B cell (primary cell): Measurements from ENCODE around the gene HMCN1. TPM values are rescaled to one million over a fixed set of nuclear protein-coding genes. Genes with fewer than 3 reads are reported as not detected.

Experiments
- ATAC-seq: fragments of 200-7000 bp; cut with Tn5 transposase; one replicate; pipeline ENCODE4 v1.10.0; 2021; ENCODE audit warnings: low read depth, mild to moderate bottlenecking, moderate number of reproducible peaks, moderate library complexity
- CTCF ChIA-PET: fragments of 350-600 bp; sonication (Branson Sonifier 250); formaldehyde crosslinking; loops from one replicate; lab custom pipeline; 2021; ENCODE audit warnings: antibody characterized with exemption, inconsistent platforms; lab: Charles Lee
- POLR2A ChIA-PET: fragments of 350-600 bp; sonication (Branson Sonifier 250); formaldehyde crosslinking; loops from one replicate; lab custom pipeline; 2021; ENCODE audit warnings: antibody characterized with exemption; lab: Charles Lee
- DNase-seq: peaks from one replicate; pipeline ENCODE4 v3.0.0; 2013
- H2AFZ ChIP-seq: 2 replicates; pipeline ENCODE4 v1.6.1; 2012; ENCODE audit warnings: mild to moderate bottlenecking, low read depth, low read length; ENCODE audit not compliant: insufficient read depth, poor library complexity, severe bottlenecking
- H3K27ac ChIP-seq, 2 donors: 1 replicate in 1 of 2; 2 replicates in 1 of 2; pipeline ENCODE4 v1.5.1; 2012 to 2013; ENCODE audit warnings: low read length in 2 of 2, mild to moderate bottlenecking in 2 of 2, moderate library complexity in 1 of 2
- H3K27me3 ChIP-seq, 4 experiments: fragments of 200-600 bp in 1 of 4; sonication (generic) in 1 of 4; replicated peaks in 1 of 4; 1 replicate in 2 of 4; 2 replicates in 2 of 4; pipeline versions ENCODE4 v1.6.1 to v1.7.0; 2013 to 2016; ENCODE audit warnings: low read length in 3 of 4, mild to moderate bottlenecking in 2 of 4, mixed read lengths in 1 of 4, moderate library complexity in 1 of 4; ENCODE audit not compliant: insufficient read depth in 4 of 4, control insufficient read depth in 3 of 4; ENCODE audit errors: control extremely low read depth in 1 of 4
- H3K36me3 ChIP-seq, 2 experiments: replicated peaks in 1 of 2; 1 replicate in 1 of 2; 2 replicates in 1 of 2; pipeline versions ENCODE4 v1.6.1 to v1.7.1; 2013; ENCODE audit warnings: low read length in 1 of 2; ENCODE audit not compliant: insufficient read depth in 2 of 2, control insufficient read depth in 1 of 2; ENCODE audit errors: control extremely low read depth in 1 of 2, extremely low read depth in 1 of 2
- H3K4me1 ChIP-seq, 2 donors: fragments of 200-600 bp in 1 of 2; sonication (generic) in 1 of 2; 1 replicate in 1 of 2; 2 replicates in 1 of 2; pipeline versions ENCODE4 v1.5.1 to v1.6.1; 2013 to 2017; ENCODE audit warnings: low read length in 2 of 2; ENCODE audit not compliant: control insufficient read depth in 2 of 2, insufficient read depth in 2 of 2
- H3K4me2 ChIP-seq: replicated peaks from 2 replicates; pipeline ENCODE3; 2012; ENCODE audit warnings: mild to moderate bottlenecking, low read depth, low read length; ENCODE audit not compliant: poor library complexity, severe bottlenecking
- H3K4me3 ChIP-seq, 5 experiments: fragments of 200-600 bp in 1 of 5; sonication (generic) in 1 of 5; 1 replicate in 3 of 5; 2 replicates in 2 of 5; pipeline versions ENCODE4 v1.5.1 to v1.7.0; 2011 to 2016; ENCODE audit warnings: low read length in 4 of 5, mild to moderate bottlenecking in 4 of 5, low read depth in 2 of 5, control low read depth in 1 of 5, moderate library complexity in 1 of 5; ENCODE audit not compliant: insufficient read depth in 1 of 5; ENCODE audit errors: control extremely low read depth in 1 of 5, extremely low read depth in 1 of 5
- H3K79me2 ChIP-seq: fragments of 200-600 bp; sonication (generic); one replicate; pipeline ENCODE4 v1.6.0; 2016; ENCODE audit warnings: low read length; ENCODE audit not compliant: control insufficient read depth, insufficient read depth
- H3K9ac ChIP-seq: fragments of 200-600 bp; sonication (generic); 2 replicates; pipeline ENCODE4 v1.6.1; 2017; ENCODE audit warnings: mild to moderate bottlenecking, low read length, moderate library complexity
- H3K9me3 ChIP-seq, 3 donors: one replicate each; pipeline versions ENCODE4 v1.6.1 to v1.7.1; 2013; ENCODE audit warnings: low read length in 2 of 3; ENCODE audit not compliant: control insufficient read depth in 2 of 3, insufficient read depth in 1 of 3; ENCODE audit errors: control extremely low read depth in 1 of 3
- H4K20me1 ChIP-seq: 2 replicates; pipeline ENCODE4 v1.6.0; 2012; ENCODE audit warnings: mild to moderate bottlenecking, low read length; ENCODE audit not compliant: insufficient read depth, control insufficient read depth, poor library complexity, severe bottlenecking
- H3K27ac Mint-ChIP-seq: one replicate; pipeline ENCODE4 v1.8.0; 2021; ENCODE audit warnings: mixed read lengths
- H3K27me3 Mint-ChIP-seq: one replicate; pipeline ENCODE4 v1.8.0; 2021; ENCODE audit warnings: mixed read lengths
- H3K4me1 Mint-ChIP-seq: one replicate; pipeline ENCODE4 v1.8.0; 2021; ENCODE audit warnings: mixed read lengths
- H3K4me3 Mint-ChIP-seq: one replicate; pipeline ENCODE4 v1.8.0; 2021; ENCODE audit warnings: mixed read lengths
- H3K9me3 Mint-ChIP-seq: one replicate; pipeline ENCODE4 v1.8.0; 2022; ENCODE audit warnings: mixed read lengths; ENCODE audit not compliant: insufficient read depth
- CTCF ChIP-seq: fragments of 200-600 bp; IDR thresholded peaks from one replicate; pipeline ENCODE4 v1.8.0; 2022; ENCODE audit warnings: antibody characterized with exemption, mild to moderate bottlenecking
- EZH2 ChIP-seq: IDR thresholded peaks from 2 replicates; pipeline ENCODE4 v1.6.1; 2012; ENCODE audit warnings: borderline replicate concordance, low read depth, mild to moderate bottlenecking, moderate library complexity, low read length; ENCODE audit not compliant: insufficient read depth, poor library complexity, severe bottlenecking
- WGBS: methylation state at CpG from one replicate; pipeline ENCODE4 v1.1.5; 2013; ENCODE audit warnings: missing lambda C conversion rate; ENCODE audit not compliant: insufficient coverage; 5-methylcytosine and 5-hydroxymethylcytosine counted together
- intact Hi-C: fragments of 100-400 bp; cut with micrococcal nuclease; formaldehyde crosslinking; loops from one replicate; pipeline ENCODE4 v1.10.0; 2022
- polyA plus RNA-seq: library from polyadenylated mRNA; depleted of rRNA; stranded (reverse); fragments of >200 nt; gene quantifications from 2 replicates; pipeline ENCODE4 v1.2.3, GENCODE V29; 2012
- total RNA-seq, 2 donors: library from RNA; stranded (reverse); fragments of 120-200 nt in 1 of 2; gene quantifications; 1 replicate in 1 of 2; 2 replicates in 1 of 2; pipeline versions ENCODE4 v1.2.3 to v1.2.4, GENCODE V29; 2013 to 2022

HMCN1 gene
- total and polyA plus RNA-seq, 2 donors (not counting 1 experiment from before 2014, with no cell fraction given), result not detected

- H2AFZ ChIP-seq, result no peak overlapping the region
- H4K20me1 ChIP-seq, result no peaks in the 10 kb centered on the region
- no peaks in the 10 kb centered on the region for H3K79me2 ChIP-seq
- no peak for TF ChIP-seq EZH2
- no peak for TF ChIP-seq CTCF
- H3K4me3 Mint-ChIP-seq, result no peak overlapping the region
- H3K4me2 ChIP-seq, result no peak overlapping the region
- H3K9ac ChIP-seq, result no peak overlapping the region
- ATAC-seq (no peak), DNase-seq (no peak)
- H3K4me3 ChIP-seq, result no peak overlapping the region
- no peak overlapping the region for H3K27ac Mint-ChIP-seq
- CTCF ChIA-PET, result interaction anchor here (0.6 kb wide), 1 partner anchor 1000 kb away, joined by 3 read pairs; no protein-coding TSS in a partner anchor
- H3K9me3 ChIP-seq, result no peaks in the 10 kb centered on the region
- POLR2A ChIA-PET, result no interaction called here
- no peaks in the 10 kb centered on the region for H3K36me3 ChIP-seq
- no CpG with 5 or more reads among the region's 2 CpGs for WGBS
- H3K4me1 ChIP-seq, result no peaks in the 10 kb centered on the region
- H3K27me3 ChIP-seq, result no peaks in the 10 kb centered on the region
- H3K27ac ChIP-seq, result no peak overlapping the region
- intact Hi-C loops, result no loop called here
- H3K4me1 Mint-ChIP-seq, result peaks cover 6% of the 10 kb centered on the region
- H3K9me3 Mint-ChIP-seq, result no peaks in the 10 kb centered on the region
- no peaks in the 10 kb centered on the region for H3K27me3 Mint-ChIP-seq
Observed at GRCh38 chr1:186055846-186056245, 321.7 kb downstream of the HMCN1 start.

- no peaks in the 10 kb centered on the region for H3K27me3 Mint-ChIP-seq
- WGBS, result no CpG with 5 or more reads among the region's 1 CpG
Observed at GRCh38 chr1:186057086-186057485, 322.9 kb downstream of the HMCN1 start.

More at GRCh38 chr1:186057086-186057485, 322.9 kb downstream of the HMCN1 start:
- no peak for ATAC-seq
- Histone ChIP-seq H3K4me2 (no peak overlapping the region), H3K79me2 (no peaks in the 10 kb centered on the region), H3K36me3 (no peaks in the 10 kb centered on the region), H3K4me1 (no peaks in the 10 kb centered on the region), H2AFZ (no peak overlapping the region), H3K9me3 (no peaks in the 10 kb centered on the region), H3K27me3 (no peaks in the 10 kb centered on the region), H3K4me3 (no peak overlapping the region), H4K20me1 (no peaks in the 10 kb centered on the region), H3K9ac (no peak overlapping the region), H3K27ac (no peak overlapping the region)
- CTCF ChIA-PET, result no interaction called here
- Mint-ChIP-seq H3K4me3 (no peak overlapping the region), H3K27ac (no peak overlapping the region), H3K9me3 (no peaks in the 10 kb centered on the region), H3K4me1 (peaks cover 6% of the 10 kb centered on the region)
- intact Hi-C loops, result no loop called here
- no peak for TF ChIP-seq CTCF
- no peak for TF ChIP-seq EZH2
- POLR2A ChIA-PET, result no interaction called here
- no peak for DNase-seq
